Measurements from ENCODE around the gene ARFRP1.
A peak's percentile ranks its signal among the peaks of the same experiment; 100 is the strongest.

ARFRP1 gene

DNA sequence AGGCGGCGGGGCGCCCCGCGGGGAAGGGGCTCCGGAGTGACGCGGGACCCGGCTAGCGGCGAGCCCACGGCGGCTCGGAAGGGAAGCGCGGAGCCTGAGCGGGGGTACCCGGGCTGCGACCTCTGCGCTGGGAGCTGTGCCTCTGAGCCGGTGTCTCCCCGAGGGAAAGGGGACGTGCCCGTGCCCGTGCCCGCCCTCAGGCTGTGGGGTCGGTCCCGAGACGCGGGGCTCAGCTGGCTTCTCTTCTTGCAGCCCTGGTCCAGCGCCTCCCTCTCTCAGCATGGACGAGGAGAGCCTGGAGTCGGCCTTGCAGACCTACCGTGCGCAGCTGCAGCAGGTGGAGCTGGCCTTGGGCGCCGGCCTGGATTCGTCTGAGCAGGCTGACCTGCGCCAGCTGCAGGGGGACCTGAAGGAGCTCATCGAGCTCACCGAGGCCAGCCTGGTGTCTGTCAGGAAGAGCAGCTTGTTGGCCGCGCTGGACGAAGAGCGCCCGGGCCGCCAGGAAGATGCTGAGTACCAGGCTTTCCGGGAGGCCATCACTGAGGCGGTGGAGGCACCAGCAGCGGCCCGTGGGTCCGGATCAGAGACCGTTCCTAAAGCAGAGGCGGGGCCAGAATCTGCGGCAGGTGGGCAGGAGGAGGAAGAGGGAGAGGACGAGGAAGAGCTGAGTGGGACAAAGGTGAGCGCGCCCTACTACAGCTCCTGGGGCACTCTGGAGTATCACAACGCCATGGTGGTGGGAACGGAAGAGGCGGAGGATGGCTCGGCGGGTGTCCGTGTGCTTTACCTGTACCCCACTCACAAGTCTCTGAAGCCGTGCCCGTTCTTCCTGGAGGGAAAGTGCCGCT lies 749 bp upstream of the ARFRP1 start:
- Histone ChIP-seq H3K4me1 (ENCODE audit: control insufficient read depth in 5 of 5, insufficient read depth in 5 of 5, low read length in 5 of 5) (peaks cover 12 to 30% (median 26%) of the 10 kb centered on the region in 5 donors), H3K9me3 (ENCODE audit: control insufficient read depth in 5 of 5, low read length in 5 of 5) (peaks cover 0 to 2% (median 0%) of the 10 kb centered on the region in 5 donors), H3K27ac (ENCODE audit: low read depth, low read length) (peak overlapping the region; percentile 16), H3K36me3 (ENCODE audit: control insufficient read depth in 5 of 5, insufficient read depth in 5 of 5, low read length in 5 of 5) (peaks cover 7 to 59% (median 45%) of the 10 kb centered on the region in 5 donors), H3K4me3 (ENCODE audit: low read depth in 1 of 5, low read length in 5 of 5) (peak overlapping the region; percentile 55 to 87 (median 76)), H3K27me3 (ENCODE audit: control insufficient read depth in 5 of 5, insufficient read depth in 4 of 5, low read length in 5 of 5) (peaks cover 0 to 2% (median 0%) of the 10 kb centered on the region in 5 donors), H3K9ac (ENCODE audit: low read length in 5 of 5) (peak overlapping the region; percentile 16 to 91 (median 86))

DNA sequence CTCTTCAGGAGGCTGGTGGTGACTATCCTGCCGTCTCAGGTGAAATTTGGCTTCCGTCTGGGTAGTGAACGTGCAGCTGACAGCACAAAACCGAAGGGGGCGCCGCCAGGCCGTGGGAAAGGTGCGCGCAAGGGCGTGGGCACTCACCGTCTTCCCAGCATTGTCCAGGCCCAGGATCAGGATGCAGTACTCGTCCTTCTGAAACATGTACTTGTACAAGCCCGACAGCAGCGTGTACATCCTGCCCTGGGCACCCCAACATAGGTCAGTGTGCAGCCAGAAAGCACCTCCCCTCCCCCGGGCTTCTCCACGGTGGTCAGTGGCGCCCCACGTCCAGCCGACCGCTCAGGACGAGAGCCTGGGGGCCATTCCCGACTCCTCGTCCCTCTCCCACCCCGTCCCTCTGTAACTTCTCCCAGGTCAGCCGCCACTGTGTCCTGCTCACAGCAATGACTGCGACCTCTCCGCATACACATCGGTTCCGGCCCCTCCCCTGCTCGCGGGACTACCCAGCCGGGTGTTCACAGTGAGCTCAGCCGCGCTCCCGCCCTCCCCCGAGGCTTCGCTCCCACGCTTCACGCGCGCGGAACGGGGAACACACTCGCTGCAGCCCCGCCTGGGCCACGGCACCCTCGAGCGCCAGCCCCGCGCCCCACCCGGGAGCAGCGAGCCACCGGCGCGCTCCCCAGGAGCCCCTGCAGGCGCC lies 771 bp downstream of the ARFRP1 start:
- H3K27me3 ChIP-seq (ENCODE audit: control insufficient read depth in 5 of 5, insufficient read depth in 4 of 5, low read length in 5 of 5): peaks cover 0 to 2% (median 0%) of the 10 kb centered on the region in 5 donors
- no peaks in the 10 kb centered on the region for H3K9me3 ChIP-seq (ENCODE audit: control insufficient read depth in 5 of 5, low read length in 5 of 5)
- H3K36me3 ChIP-seq (ENCODE audit: control insufficient read depth in 5 of 5, insufficient read depth in 5 of 5, low read length in 5 of 5): peaks cover 3 to 56% (median 45%) of the 10 kb centered on the region in 5 donors
- H3K4me3 ChIP-seq (ENCODE audit: low read depth in 1 of 5, low read length in 5 of 5): peak overlapping the region; percentile 73 to 87 (median 76)
- H3K9ac ChIP-seq (ENCODE audit: low read length in 5 of 5): peak overlapping the region; percentile 81 to 95 (median 87)
- H3K4me1 ChIP-seq (ENCODE audit: control insufficient read depth in 5 of 5, insufficient read depth in 5 of 5, low read length in 5 of 5): peaks cover 12 to 30% (median 26%) of the 10 kb centered on the region in 5 donors
- H3K27ac ChIP-seq (ENCODE audit: low read depth, low read length): peak overlapping the region; percentile 87

DNA sequence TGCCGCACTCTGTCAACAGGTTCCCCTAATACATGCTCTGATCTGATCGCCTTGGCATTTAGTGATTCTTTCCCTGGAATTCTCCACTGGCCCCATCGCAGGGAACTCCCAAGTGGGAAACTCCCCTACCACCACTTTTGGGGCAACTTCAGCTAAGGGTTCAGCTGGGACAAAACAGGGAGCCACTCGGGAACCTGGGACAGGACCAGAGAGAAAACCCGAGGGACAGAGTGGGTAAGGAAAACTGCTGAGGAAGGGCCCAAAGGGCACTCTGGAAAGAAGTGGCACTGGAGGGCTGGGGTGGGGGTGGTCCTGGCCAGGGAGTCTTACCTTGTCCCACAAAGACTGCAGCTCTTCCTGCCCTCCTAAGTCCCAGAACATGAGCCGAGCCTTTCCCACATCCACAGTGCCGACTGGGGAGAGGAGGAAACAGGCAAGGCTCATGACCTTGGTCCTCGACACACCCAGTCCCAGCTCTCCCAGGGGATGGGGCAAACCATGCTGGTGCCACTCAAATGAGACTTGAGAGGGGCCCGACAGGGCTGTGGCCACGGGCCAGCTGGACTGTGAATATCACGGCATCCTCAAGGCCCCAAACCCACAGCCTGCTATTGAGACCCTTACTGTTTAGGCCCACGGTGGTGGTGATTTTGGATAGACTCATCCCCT lies 1.6 kb downstream of the ARFRP1 start:
- peak overlapping the region in 4 of 5 donors; percentile 73 to 87 (median 76) for H3K4me3 ChIP-seq (ENCODE audit: low read depth in 1 of 5, low read length in 5 of 5)
- H3K9me3 ChIP-seq (ENCODE audit: control insufficient read depth in 5 of 5, low read length in 5 of 5): no peaks in the 10 kb centered on the region
- H3K36me3 ChIP-seq (ENCODE audit: control insufficient read depth in 5 of 5, insufficient read depth in 5 of 5, low read length in 5 of 5): peaks cover 0 to 48% (median 40%) of the 10 kb centered on the region in 5 donors
- peaks cover 12 to 30% (median 26%) of the 10 kb centered on the region in 5 donors for H3K4me1 ChIP-seq (ENCODE audit: control insufficient read depth in 5 of 5, insufficient read depth in 5 of 5, low read length in 5 of 5)
- peak overlapping the region; percentile 87 for H3K27ac ChIP-seq (ENCODE audit: low read depth, low read length)
- H3K9ac ChIP-seq (ENCODE audit: low read length in 5 of 5): peak overlapping the region; percentile 81 to 95 (median 87)
- peaks cover 0 to 2% (median 0%) of the 10 kb centered on the region in 5 donors for H3K27me3 ChIP-seq (ENCODE audit: control insufficient read depth in 5 of 5, insufficient read depth in 4 of 5, low read length in 5 of 5)

DNA sequence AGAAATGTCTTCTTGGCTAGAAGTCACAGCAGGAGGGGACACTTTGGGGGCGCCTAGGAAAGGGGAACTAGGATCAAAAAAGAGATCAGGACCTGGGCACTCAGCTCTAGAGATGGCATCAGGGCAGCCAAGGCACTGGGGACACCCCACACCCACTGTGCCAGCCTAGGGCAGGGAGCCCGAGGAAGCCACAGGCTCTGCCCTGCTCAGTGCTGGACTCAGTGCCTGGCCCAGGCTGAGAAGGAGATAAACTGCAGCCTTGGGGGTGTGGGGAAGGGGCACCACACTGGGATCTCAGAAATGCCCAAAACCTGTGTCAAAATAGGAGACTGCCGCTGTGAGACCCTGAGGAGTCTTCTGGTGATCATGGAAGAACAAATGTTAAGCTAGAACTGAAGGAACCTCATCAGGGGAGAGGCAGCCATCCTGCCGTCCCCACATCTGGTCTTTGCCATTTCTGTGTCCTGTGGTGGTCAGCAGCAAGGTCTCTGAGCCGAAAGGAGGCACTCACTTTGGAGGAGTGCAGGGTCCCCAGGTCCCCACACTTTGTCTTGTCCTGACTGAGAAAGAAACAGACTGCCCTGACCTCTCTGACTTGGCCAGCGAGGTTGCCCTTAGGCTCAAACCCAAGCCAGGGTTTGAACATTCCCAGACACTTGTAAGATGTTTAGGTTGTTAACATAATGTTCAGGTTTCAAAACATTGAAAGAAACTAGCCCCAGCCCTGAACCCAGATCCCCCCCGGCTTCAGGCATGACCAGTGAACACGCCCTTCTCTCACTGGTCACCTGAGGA lies 2.3 kb downstream of the ARFRP1 start:
- Histone ChIP-seq H3K4me3 (ENCODE audit: low read depth in 1 of 5, low read length in 5 of 5) (no peak overlapping the region), H3K36me3 (ENCODE audit: control insufficient read depth in 5 of 5, insufficient read depth in 5 of 5, low read length in 5 of 5) (peaks cover 0 to 46% (median 38%) of the 10 kb centered on the region in 5 donors), H3K27ac (ENCODE audit: low read depth, low read length) (no peak overlapping the region), H3K9me3 (ENCODE audit: control insufficient read depth in 5 of 5, low read length in 5 of 5) (no peaks in the 10 kb centered on the region), H3K9ac (ENCODE audit: low read length in 5 of 5) (no peak overlapping the region), H3K27me3 (ENCODE audit: control insufficient read depth in 5 of 5, insufficient read depth in 4 of 5, low read length in 5 of 5) (peaks cover 0 to 2% (median 0%) of the 10 kb centered on the region in 5 donors), H3K4me1 (ENCODE audit: control insufficient read depth in 5 of 5, insufficient read depth in 5 of 5, low read length in 5 of 5) (peaks cover 12 to 30% (median 26%) of the 10 kb centered on the region in 5 donors)

DNA sequence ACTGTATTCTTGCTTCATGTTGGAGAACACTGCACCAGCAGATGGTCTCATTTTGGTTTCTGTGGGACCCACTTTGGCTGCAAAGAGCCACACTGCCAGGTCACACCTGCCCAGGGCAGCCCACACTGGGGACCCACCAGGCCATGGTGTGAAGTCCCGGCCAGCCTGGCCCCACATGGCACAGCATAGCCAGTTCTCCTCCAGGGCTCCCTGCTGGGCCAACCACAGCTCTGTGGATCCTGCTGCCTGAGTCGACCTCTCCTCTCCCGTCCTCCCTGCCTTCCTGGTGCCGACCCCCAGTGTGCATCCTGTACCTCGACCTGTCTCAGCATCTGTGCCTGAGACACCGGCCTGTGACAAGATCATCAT lies 3.0 kb downstream of the ARFRP1 start:
- peaks cover 0 to 44% (median 37%) of the 10 kb centered on the region in 5 donors for H3K36me3 ChIP-seq (ENCODE audit: control insufficient read depth in 5 of 5, insufficient read depth in 5 of 5, low read length in 5 of 5)
- H3K9me3 ChIP-seq (ENCODE audit: control insufficient read depth in 5 of 5, low read length in 5 of 5): no peaks in the 10 kb centered on the region
- no peak overlapping the region for H3K9ac ChIP-seq (ENCODE audit: low read length in 5 of 5)
- H3K27ac ChIP-seq (ENCODE audit: low read depth, low read length): no peak overlapping the region
- peaks cover 12 to 33% (median 26%) of the 10 kb centered on the region in 5 donors for H3K4me1 ChIP-seq (ENCODE audit: control insufficient read depth in 5 of 5, insufficient read depth in 5 of 5, low read length in 5 of 5)
- H3K4me3 ChIP-seq (ENCODE audit: low read depth in 1 of 5, low read length in 5 of 5): no peak overlapping the region
- H3K27me3 ChIP-seq (ENCODE audit: control insufficient read depth in 5 of 5, insufficient read depth in 4 of 5, low read length in 5 of 5): peaks cover 0 to 2% (median 0%) of the 10 kb centered on the region in 5 donors

DNA sequence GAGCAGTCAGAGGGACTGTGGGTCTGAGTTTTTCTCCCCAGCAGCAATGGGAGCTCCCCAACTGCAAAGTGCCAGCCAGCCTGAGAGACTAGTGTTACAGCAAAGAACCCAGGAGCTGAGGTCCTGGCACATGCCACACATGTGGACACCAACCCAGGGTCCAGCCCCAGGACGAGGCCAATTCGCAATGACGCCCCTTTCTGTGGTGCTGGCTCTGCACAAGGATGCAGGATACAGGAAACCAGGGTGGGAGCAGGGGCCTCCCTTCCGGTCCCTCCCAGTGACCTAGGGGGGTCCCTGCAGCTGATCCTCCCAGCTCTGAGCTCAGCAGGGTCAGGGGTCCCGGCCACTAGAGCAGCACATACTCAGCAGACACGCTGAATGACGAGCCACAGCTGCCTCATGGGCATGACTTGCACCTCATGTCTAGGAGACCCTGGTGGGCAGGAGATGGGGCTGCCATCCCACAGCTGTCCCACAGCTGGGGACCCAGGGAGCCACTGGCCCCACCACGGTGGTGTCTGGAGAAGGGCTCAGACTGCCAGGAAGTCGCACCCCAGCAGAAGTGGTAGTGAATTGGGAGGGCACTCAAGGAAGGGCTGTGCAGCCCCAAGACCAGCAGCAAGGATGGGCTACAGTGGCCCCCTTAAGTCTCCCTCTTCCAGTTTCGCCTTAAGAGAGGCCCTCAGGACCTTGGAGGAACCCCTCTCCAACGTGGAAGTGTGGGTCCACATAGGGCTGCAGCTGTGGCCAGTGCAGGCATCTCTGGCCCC lies 3.6 kb downstream of the ARFRP1 start:
- Histone ChIP-seq H3K9me3 (ENCODE audit: control insufficient read depth in 5 of 5, low read length in 5 of 5) (no peaks in the 10 kb centered on the region), H3K4me1 (ENCODE audit: control insufficient read depth in 5 of 5, insufficient read depth in 5 of 5, low read length in 5 of 5) (peaks cover 12 to 33% (median 28%) of the 10 kb centered on the region in 5 donors), H3K27me3 (ENCODE audit: control insufficient read depth in 5 of 5, insufficient read depth in 4 of 5, low read length in 5 of 5) (peaks cover 0 to 2% (median 0%) of the 10 kb centered on the region in 5 donors), H3K4me3 (ENCODE audit: low read depth in 1 of 5, low read length in 5 of 5) (no peak overlapping the region), H3K27ac (ENCODE audit: low read depth, low read length) (no peak overlapping the region), H3K9ac (ENCODE audit: low read length in 5 of 5) (no peak overlapping the region), H3K36me3 (ENCODE audit: control insufficient read depth in 5 of 5, insufficient read depth in 5 of 5, low read length in 5 of 5) (peaks cover 0 to 44% (median 34%) of the 10 kb centered on the region in 5 donors)

DNA sequence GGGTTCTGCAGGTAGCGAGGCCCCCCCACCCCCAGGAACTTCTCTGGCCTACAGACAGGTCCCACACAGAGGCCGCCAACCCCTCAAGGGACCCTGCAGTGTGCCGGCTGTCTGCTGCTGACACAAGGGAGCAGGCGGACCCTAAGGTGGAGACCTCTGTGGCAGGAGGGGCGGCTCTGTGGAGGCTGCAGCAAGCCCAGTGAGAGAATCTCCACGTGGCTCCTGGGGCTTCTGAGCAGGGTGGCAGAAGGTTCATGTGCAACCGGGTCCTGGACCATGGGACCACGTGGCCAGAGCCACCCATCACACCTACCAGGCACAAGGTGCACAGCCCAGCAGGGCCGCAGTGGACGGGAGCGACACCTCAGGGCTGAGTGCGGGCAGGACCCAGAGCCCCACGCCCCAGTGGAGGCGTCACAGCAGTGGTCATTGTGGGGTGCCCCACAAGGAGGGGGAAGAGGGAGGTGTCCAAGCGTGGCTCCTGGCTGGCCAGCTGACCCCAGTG lies 4.3 kb downstream of the ARFRP1 start:
- Histone ChIP-seq H3K27me3 (ENCODE audit: control insufficient read depth in 5 of 5, insufficient read depth in 4 of 5, low read length in 5 of 5) (peaks cover 0 to 2% (median 0%) of the 10 kb centered on the region in 5 donors), H3K9ac (ENCODE audit: low read length in 5 of 5) (no peak overlapping the region), H3K9me3 (ENCODE audit: control insufficient read depth in 5 of 5, low read length in 5 of 5) (no peaks in the 10 kb centered on the region), H3K4me3 (ENCODE audit: low read depth in 1 of 5, low read length in 5 of 5) (no peak overlapping the region), H3K4me1 (ENCODE audit: control insufficient read depth in 5 of 5, insufficient read depth in 5 of 5, low read length in 5 of 5) (peaks cover 8 to 33% (median 28%) of the 10 kb centered on the region in 5 donors), H3K36me3 (ENCODE audit: control insufficient read depth in 5 of 5, insufficient read depth in 5 of 5, low read length in 5 of 5) (peaks cover 0 to 40% (median 32%) of the 10 kb centered on the region in 5 donors), H3K27ac (ENCODE audit: low read depth, low read length) (no peak overlapping the region)

DNA sequence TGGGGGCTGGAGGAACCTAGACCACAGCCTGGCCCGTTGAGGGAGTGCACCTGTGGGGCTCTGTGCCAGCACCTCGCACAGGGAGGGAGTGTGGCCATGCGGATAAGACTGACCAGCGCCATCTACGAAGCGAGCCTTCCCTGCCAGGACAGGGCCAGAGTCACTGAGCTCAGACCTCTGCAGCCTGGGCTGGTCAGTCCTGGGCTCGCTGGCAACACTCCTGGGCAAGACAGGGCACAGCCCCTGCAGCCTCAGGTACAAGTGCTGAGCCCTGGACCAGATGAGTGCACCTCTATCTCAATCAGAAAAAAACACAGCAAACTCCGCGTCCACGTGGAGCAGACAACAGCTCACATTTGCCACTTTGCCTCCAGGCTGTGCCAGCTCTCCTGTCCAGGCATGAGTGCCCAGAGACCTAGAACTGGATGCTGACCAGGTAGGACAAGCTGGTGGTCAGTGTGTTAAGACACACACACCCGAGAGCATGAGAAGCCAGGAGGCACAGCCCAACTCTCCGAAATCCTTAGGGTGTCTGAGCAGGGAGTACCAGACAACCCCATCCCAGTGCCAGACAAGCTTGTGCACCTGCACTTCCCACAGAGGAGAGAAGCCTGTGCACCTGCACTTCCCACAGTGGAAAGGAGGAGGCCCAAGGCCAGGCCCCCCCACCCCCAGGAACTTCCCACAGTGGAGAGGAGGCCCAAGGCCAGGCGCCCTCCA lies 4.9 kb downstream of the ARFRP1 start:
- Histone ChIP-seq H3K36me3 (ENCODE audit: control insufficient read depth in 5 of 5, insufficient read depth in 5 of 5, low read length in 5 of 5) (peaks cover 0 to 40% (median 32%) of the 10 kb centered on the region in 5 donors), H3K27ac (ENCODE audit: low read depth, low read length) (no peak overlapping the region), H3K4me1 (ENCODE audit: control insufficient read depth in 5 of 5, insufficient read depth in 5 of 5, low read length in 5 of 5) (peaks cover 7 to 36% (median 27%) of the 10 kb centered on the region in 5 donors), H3K4me3 (ENCODE audit: low read depth in 1 of 5, low read length in 5 of 5) (no peak overlapping the region), H3K27me3 (ENCODE audit: control insufficient read depth in 5 of 5, insufficient read depth in 4 of 5, low read length in 5 of 5) (peaks cover 0 to 2% (median 0%) of the 10 kb centered on the region in 5 donors), H3K9ac (ENCODE audit: low read length in 5 of 5) (no peak overlapping the region), H3K9me3 (ENCODE audit: control insufficient read depth in 5 of 5, low read length in 5 of 5) (no peaks in the 10 kb centered on the region)
